ENCODE measurements around the gene CCDC68.

The CCDC68 gene

DNA sequence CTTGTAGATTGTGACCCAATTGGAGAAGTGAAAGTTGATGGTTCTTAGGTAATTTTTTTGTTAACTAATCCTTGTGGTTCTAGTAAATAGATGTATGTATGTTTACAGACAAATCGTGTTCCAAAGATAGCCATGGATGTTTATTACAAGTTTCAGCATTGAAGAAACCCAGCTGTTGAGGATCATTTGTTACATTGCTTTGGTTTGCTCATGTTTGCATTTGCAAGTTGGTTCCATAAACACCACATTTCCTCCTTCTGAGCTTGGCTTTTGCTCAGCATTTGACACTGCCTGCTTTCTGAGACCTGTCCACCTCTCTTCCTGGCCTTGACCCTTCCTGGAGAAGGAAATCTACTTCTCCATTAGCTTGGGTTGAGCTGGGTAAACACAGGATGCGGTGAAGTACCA is 1.8 kb upstream of the CCDC68 start:
- DNase-seq (ENCODE audit: low read depth in 2 of 2): no peak

DNA sequence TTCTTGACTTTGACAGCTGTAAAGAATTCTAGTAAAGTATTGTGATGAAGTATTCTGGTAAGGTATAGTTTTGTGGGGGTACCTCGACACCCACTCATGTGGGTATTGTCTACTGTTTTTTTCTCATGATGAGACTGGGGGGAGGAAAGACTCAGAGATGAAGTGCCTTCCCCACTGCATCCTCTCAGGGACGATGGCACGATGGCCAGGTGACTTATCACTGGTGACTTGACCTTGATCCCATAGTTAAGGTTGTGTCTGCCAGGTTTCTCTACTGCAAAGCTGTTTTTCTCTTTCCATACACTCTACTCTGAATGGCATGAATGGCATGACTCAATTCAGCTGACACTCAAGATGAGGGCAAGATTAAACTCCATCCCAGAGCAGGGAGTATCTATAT is 936 bp upstream of the CCDC68 start:
- no peak for DNase-seq (ENCODE audit: low read depth in 2 of 2)

DNA sequence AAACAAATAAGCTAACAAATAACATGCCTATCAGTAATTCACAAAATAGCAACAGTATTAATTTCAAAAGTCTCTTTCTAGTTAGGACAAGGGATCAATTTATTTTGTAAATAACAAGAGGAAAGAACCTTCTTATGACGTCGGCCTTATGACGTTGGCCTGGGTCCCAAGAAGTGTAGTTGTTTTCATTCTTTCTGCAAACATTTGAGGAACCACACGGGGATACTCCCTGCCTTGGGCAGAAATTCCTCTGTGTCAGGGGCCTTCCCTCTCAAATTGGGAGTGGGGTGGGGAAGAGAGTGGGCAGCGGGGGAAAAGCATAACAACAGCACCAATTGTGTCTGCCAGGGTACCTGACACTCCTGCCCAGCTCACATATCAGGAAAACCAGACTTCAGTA is 1.3 kb downstream of the CCDC68 start:
- no peak for DNase-seq (ENCODE audit: low read depth in 2 of 2)

DNA sequence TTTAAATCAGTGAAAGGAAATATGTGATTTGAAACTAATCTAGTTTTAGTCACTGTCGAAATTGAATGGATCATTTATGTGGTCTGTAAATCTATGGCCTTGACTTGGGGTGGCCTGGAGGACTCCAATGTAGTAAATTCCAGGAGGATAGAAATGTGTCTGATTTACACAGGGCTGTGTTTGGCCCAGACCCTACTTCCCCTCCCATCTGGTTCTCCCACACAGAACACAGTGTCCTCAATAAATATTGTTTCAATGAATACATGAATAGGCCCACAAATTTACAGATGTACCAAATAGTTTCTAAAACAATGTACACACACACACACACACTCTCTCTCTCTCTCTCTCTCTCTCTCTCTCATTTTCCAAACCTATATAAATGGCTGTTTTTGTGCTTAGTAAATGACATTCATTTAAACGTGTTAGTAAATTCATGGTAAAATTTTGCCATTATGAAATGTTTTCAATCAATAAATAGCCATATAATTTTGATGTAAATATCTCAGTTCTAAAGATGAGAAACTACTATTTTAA is 1.9 kb downstream of the CCDC68 start:
- DNase-seq (ENCODE audit: low read depth in 2 of 2): no peak

DNA sequence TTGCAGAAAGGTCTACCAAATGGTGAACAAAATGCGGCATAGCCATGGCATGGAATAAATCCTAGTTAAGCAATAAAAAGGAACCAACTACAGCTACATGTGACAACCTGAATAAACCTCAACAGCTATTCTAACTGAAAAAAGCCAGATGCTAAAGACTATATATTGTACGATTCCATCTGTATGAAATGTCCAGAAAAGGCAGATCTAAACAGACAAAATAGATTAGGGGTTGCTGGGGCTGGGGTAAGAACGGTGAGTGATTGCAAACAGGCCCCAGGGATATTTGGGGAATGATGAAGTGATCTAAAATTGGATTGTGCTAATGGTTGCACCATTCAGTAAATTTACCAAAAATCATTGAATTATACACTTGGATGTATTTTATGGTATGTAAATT is 2.8 kb downstream of the CCDC68 start:
- no peak for DNase-seq (ENCODE audit: low read depth in 2 of 2)

DNA sequence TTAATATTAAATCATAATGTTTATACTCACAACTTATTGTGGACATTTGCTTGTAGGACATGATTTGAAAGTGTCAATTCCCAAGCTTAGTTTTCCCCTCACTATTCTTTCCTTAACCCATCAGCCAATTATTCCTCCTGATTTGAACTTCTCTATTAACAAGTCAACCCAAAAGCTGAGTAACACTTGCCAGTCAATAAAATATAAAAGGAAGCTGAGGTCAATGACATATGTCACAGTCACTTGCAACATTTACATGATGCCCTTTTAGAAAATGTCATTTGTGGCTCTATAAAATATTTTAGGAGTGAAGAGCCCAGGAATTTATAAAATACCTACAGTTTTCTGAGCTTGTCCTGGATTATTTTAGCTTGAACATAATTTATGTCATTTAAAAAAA is 7.2 kb downstream of the CCDC68 start:
- DNase-seq (ENCODE audit: low read depth in 2 of 2): no peak

DNA sequence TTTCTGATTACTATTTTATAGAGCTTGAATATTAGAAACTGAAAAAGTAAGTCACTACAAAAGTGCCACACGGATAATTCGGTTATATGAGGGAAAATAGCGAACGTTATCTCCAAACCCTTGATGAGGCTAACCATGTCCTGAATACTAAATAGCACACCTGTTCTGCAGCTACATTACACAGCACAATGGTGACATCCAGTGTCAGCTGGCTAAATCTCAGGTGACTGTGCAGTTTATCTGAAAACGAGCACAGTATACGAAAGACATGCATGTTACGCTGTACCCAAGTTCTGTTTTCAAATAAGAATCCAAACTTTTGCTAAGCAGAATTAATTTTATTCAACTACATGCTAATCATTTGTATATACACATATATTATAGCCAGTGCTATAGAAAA is 9.0 kb downstream of the CCDC68 start:
- DNase-seq (ENCODE audit: low read depth in 2 of 2): no peak

DNA sequence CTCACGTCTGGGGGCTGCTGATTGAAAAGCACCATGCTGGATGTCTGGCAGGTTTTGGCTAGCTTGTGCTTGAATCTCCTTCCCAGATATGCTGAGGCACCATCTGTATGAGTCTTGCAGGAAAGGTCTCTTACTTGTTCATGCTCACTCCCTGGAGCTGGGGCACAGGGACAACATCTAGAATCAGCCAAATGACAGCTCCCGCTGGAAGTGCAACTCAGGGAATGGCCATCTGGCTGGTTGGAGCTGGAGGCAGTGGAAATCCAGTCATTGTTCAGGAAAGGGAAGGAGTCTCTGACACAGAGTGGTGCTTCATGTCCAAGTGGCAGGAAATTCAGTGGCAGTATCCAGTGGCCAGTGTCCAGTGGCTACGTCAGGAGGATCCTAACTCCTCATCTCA is 9.7 kb downstream of the CCDC68 start:
- no peak for DNase-seq (ENCODE audit: low read depth in 2 of 2)

DNA sequence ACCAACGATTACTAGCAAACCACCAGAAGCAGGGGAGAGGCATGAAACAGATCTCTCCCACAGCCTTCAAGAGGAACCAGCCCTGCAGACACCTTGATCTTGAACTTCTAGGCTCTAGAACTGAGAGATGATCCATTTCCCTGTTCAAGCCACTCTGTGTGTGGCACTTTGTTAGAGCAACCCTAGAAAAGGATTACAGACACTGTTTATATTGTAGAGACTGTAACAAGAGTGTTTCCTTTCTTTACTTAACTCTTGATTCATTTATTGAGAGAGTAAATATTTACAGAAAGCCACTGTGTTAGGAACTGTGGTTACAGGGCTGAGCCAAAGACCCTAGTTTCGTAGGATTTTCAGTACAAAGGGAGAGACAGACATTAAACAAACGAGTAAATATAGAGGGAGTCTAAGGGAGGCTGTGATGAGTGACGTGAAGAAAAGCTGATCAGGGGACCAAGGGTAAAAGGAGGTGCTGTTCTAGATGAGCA is 10.9 kb downstream of the CCDC68 start:
- no peak for DNase-seq (ENCODE audit: low read depth in 2 of 2)

DNA sequence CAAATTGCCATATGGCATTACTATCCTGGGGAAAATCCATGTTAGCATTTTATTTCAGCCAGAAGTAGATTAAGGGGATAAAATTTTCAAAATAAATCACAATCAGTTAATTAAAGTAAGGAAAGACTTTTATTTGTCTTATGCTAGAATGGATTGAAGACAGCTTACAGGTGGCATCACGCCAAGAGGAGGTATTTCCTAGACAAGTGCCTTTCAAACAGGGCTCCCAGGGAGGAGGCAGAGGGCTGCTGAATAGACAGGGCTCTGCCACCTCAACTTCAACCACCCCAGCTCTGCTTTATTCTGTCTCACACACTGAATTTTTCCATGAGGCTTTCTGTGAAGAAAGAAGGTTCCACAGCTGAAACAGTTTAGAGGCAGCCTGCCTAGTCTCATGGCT is 12.2 kb downstream of the CCDC68 start:
- no peak for DNase-seq (ENCODE audit: low read depth in 2 of 2)

DNA sequence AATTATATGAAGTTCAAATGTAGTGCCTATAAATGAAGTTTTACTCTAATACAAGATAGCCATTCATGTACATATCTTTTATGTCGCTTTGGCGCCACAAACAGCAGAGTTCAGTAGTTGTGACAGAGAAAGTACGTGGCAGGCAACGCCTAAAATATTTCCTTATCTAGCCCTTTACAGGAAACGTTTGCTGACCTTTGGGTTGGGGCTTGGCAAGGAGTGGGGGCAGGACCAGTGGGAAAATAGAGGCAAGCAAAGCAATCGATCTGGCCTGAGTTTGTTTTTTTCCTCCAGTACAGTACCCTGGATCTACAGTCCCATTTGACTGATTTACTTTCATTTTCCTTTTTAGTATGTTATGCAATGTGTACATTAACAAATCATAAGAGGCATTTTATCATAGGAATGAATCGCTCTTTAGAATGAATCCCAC is 13.1 kb downstream of the CCDC68 start:
- no peak for DNase-seq (ENCODE audit: low read depth in 2 of 2)

DNA sequence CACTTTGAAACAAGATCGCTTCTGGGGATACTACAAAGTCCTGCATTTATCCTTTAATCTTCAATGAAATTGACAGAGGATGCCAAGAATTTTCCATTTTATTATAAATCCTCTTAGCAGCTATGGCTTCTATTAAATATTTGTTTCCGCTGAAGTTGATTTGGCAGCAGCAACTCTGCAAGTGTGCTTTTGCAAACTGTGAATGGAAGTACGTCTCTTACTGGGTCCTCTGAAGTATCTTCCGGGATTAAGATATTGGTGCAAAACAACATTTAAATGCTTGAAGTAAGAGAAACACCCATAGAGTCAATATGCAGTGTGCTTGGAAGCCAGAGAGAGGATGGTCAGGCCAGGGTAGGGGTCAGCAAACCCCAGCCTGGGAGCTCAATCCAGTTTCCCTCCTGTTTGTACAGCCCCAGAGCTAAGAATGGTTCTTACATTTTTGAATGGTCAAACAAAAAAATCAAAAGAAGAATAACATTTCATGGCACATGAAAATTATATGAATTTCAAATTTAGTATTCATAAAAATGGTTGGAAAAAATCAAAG is 13.6 kb downstream of the CCDC68 start:
- no peak for DNase-seq (ENCODE audit: low read depth in 2 of 2)

DNA sequence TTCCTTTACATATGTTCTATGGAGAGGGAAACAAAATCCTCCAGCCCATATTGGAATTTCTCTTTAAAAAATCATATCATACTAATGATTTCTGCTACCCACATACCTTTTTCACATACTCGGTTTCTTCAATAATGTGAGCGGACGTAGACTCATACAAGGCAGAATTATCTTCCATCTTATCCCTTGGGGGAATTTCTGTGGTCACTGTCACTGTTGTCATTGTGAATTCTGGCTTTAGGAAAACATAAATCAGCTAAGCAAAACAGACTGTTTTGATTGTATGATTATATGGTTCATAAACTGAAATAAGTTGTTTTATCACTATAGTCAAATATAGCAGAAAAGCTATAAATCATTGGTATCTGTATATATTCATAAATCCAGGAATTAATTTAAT is 16.7 kb downstream of the CCDC68 start:
- DNase-seq (ENCODE audit: low read depth in 2 of 2): no peak

DNA sequence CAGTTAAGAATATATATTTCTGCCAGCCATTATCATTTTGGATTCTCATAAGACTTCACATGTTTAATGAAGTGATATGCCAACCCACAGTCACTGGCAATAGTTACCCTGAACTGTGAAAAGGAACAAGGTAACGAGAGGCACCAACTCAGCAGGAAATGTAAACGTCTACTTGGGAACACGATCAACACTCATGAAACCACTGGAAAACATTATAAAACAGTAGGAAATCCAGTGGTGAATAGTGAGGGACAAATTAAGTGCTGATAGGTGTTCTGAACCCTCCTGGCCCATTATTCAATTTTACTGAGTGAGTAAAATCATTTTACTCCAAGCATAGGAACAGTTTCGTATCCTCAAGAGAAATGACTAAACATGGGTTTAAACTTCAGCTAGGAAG is 17.1 kb downstream of the CCDC68 start:
- no peak for DNase-seq (ENCODE audit: low read depth in 2 of 2)

DNA sequence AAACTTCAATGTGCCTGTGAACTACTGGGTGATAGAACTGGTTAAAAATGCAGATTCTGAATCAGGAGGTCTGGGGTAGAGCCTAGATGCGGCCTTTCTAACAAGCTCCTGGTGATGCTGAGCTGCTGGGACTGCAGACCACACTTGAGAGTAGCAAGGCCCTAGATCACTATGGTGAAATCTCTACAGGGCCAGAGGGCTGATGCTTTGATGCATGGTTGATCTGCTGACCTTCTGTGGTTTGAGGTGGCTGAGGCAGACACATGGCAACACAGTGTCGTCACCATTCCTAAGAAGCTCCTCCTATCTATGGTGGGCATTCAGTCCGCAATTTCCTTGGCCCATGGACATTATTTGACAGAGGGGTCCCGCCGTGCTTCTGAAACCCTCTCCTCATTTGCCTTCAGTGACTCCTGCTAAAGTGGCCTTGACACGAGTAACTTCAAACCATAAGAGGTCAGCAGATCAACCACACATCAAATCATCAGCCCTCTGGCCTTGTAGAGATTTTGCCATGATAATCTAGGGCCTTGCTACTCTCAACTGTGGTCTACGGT is 19.8 kb downstream of the CCDC68 start:
- DNase-seq (ENCODE audit: low read depth in 2 of 2): no peak

DNA sequence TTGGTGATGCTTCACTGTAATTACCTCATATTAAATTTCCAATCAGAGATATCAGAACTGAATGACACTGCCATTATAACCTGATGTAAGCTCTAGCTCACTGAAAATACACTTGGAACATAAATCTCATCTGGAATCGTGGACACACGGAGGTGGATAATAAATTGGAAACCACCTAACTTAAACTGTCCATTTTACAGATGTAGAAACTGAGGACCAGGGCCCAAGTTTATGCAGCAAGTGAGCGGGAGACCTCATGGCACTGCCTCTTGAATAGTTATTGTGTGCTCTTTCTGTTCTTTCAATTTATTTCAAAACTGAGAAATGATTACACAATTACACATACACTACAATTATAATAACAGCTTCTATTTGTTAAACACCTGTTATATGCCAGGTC is 20.8 kb downstream of the CCDC68 start:
- DNase-seq (ENCODE audit: low read depth in 2 of 2): no peak

DNA sequence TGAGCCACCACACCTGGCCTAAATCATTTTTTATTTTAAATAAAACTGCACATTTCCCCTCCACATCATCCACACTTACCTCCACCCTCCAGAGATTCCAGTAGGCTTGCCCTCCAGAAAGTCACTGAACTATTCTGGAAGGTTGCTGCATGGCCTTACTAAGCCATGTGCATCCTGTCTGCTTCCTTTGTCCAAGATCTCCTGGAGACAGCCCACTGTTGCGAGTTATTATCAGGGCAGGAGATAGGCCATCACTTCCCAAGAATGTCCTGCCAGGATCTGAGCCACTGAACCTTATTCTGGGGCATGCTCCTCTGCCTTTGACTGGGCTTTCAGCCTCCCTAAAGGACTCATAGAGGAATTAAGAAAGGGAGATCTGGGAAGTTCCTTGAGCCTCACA is 26.8 kb downstream of the CCDC68 start:
- DNase-seq (ENCODE audit: low read depth in 2 of 2): no peak

DNA sequence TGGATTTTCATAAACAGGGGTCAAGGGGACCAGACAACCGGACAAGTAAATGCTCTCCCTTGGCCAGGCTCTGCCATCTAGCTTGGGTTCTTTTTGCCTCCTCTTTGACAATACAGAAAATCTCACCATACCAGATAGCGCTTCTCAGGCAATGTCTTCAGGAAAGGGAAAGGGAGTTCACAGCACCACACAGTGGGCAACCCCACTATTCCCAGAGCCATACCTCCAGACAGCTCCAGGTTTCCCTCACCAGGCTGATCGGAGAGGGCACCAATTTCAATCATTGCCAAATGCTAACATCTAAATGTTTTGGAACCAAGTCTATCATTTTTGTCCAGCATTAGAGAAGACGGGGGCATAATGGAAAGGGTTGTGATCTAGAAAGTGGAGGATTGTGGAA is 28.1 kb downstream of the CCDC68 start:
- DNase-seq (ENCODE audit: low read depth in 2 of 2): no peak

DNA sequence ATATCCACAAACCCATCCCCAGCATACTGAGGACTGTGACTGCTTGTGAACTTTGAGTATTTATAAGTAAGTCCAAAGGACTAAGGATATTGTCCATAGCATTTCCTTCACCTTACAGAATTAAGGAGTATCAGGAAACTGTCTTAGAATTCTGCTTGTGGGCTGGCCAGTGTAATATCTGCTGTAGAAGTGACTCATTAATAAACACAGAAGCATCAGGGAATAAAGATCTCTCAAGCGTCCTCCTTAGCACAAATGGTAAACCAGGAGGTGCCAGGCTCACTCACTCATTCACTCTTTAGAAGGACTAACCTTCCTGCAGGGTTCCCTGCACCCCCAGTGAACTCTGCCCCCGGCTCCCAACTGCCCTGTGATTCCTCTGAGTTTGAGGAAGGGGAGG is 31.0 kb downstream of the CCDC68 start:
- no peak for DNase-seq (ENCODE audit: low read depth in 2 of 2)

DNA sequence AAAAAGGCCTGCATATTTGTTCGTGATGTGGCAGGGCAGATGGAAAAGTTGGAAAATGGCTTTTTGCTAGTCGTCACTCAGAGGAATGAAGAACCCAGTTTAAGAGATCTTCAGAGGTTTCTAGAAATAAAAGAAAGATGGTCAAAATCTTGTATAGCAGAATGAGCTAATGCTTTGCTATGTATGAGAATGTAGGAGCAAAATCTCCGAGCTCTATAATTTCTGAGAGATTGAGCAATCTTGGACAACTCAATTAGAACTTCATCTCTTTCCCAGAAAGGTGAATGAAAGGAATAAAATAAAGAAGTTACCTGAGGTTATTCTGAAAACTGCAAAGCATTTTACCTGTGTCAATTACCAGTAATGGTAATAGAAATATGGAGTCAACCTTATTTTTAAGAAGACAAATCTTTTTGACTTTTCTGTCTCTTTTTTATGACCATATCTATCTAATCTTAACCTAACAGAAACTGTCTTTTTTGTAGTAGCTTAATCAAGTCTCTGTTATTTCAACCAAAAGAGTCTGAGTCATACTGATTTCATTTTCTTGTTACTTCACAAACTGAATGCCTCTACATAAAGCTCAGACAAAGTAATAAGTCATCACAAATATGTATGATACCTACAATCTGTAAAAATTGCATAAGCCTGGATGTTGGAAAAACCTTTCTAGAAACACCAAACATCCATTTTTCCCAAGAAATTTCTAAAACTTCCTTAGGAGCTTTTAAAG is 32.5 kb downstream of the CCDC68 start:
- no peak for DNase-seq (ENCODE audit: low read depth in 2 of 2)

DNA sequence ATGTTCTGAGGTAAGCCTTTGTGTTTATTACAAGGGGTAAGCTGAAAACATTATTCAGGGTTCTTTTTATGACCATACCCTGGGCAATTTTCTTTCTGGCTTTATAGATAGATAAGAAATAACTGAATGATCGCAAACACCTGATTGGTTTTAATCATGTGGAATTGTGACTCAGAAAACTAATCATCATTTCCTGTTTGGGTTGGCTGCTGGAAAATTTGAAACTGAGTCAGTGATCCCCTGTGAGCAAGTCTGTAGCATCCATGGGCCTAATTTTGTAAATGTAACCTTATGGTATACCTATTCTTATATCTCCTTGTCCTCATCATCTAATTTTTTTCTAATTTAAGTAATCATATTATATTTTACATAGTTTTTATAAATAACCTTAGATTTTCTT is 34.3 kb downstream of the CCDC68 start:
- DNase-seq (ENCODE audit: low read depth in 2 of 2): no peak

DNA sequence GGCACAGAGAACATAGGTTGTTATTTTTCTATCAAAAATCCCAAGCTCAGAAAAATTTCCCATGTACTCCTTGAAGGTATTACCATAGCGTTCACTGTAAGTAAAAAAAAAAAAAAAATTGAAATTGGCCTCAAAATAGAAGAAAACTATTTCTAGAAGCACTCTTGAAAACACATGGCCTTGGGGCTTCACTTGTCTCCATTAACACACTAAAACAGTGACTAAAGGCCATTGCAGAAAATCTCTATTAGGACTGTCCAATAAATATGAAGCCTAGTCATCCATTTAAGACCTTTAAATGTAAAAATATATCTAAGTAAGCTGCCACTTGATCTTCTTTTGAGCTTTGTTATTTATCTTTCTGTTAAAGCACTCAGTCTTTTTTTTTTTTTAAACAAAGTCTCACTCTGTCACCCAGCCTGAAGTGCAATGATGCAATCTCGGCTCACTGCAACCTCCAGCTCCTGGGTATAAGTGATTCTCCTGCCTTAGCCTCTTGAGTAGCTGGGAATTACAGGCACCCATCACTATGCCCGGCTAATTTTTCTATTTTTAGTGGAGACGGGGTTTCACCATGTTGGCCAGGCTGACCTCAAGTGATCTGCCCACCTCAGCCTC is 35.8 kb downstream of the CCDC68 start:
- DNase-seq (ENCODE audit: low read depth in 2 of 2): no peak

DNA sequence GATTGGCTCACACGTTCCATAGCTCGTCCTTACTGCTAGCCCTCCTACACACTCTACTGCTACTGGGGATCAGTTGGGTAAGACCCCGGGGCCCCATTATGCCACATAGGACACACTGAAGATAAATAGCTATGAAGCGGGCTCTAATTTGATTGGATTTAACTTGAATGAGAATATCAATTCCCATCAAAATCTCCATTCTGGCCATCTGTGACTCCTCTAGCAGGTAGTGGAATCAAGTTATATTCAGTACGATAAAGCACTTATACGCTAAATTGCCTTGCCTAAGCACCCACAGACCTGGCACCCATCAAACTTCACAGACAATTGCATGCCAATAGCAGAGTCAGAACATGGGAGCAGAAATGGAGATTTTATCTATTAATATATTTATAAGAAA is 39.8 kb downstream of the CCDC68 start:
- DNase-seq (ENCODE audit: low read depth in 2 of 2): no peak
